Measurements from ENCODE around the gene TRPV2. TPM values are rescaled to one million over a fixed set of nuclear protein-coding genes. Genes with fewer than 3 reads are reported as not detected.

The TRPV2 gene
- polyA plus RNA-seq, 10 donors, result 3.9 to 7.2 (median 5.8) TPM

DNA sequence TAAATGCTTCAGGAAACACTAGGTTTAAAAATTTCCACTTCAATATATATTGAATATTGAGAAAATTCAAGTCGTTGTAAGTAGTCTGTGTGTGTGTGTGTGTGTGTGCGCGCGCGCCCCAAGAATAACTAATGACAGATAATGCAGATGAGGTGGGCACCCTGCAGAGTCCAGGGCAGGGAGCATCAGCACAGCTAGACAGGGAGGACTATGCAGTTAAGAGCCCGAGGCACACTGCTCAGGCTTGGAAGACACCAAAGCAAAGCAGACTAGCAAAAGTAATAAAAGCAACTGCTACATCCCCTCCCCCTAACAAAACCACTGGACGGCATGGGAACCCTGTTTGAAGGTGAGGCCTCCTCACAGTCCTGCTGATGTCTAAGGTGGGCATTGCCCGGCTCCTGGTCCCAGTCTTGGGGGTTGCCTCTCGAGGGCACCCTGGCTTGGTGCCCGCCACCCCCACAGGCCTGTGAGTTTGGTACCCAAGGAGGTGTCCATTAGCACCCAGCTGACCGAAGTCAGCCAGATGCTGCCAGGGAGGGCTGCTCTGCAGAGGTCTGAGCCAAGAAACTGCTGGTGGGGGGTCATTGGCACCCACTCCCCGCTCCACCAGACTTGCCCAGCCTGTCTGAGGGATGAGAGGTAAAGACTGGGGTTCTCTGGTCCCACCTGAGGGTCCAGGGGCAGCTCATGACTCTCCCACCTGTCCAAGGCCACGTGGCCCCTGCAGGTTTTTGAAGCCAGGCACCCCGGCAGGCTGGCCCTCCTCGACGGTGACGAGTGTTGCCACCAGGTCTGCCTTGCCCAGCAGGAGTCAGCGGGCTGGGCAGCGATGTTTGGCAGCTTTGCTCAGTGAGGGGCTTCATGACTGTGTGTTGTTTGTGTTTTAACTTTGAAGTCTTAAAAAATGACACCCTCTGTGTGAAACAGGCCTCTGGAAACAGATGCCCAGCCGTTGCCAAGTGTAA is 58.0 kb downstream of the TRPV2 start:
- no peak for DNase-seq

- no peak for DNase-seq
These were observed 58.8 kb downstream of the TRPV2 start for GRCh38 chr17:16474012-16474725.

- DNase-seq, result no peak
These were observed 59.9 kb downstream of the TRPV2 start for GRCh38 chr17:16475179-16475704.

- peak; percentile 71 to 90 (median 83) for DNase-seq
These were observed 61.9 kb downstream of the TRPV2 start for GRCh38 chr17:16477255-16477654.

DNA sequence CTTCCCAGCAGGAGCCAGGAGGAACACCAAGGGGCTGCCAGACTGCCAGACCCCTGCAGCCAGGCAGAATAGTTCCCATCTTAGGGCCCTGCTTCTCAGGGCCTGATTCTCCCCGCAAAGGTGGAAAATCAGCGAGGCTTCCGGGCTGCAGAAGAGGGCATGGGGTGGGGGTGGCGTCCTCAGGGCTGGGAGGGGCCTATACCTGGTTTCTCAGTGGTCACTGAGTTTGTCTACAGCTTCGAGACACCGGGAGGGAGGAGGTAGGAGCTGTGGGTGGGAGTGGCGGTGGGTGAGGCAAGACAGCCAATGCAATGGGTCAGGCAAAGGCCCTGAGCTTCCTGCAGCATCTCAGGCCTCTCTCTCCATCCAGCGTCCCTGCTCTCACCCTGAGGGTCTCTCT is 62.3 kb downstream of the TRPV2 start:
- DNase-seq, result no peak

DNA sequence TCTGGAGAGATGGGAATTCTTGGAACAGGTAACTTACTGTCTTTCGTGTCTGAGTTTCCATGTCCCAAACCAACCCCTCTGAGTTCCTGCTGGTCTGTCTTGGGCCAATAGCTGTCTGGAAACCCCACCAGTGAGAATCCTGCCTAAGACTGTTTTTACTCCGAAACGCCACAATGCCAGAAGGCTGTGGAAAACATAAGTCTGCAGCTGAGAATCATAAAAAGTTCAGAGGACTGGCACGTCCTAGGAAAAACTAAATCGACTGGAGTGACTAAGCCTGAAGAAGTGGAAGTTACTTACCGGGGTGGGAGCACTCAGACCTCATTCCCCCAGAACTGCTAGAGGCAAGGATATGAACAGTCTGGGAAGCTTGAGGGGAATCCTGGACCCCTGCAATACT is 63.3 kb downstream of the TRPV2 start:
- peak in 2 of 3 donors; percentile 78 to 91 for DNase-seq

GRCh38 chr17:16479264-16479663 is 63.9 kb downstream of the TRPV2 start:
- no peak for DNase-seq

DNA sequence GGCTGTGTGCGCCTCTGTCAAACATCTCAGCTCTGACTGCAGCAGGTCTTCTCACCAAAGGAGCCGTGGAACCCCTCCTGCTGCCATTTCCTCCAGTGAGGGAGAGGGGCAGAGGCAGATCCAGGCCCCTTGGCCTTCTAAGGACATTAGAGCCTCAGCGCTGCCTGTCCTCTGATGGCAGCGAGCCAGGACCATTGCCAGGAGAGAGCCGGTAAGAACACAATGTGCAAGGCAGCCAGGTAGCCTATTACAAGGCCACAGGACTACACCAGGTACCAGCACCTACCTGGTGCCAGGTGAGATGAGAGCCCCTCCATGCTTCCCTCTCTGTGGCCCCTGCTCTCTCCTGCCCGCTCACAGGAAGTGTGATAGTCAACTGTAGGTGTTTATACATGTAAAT is 65.6 kb downstream of the TRPV2 start:
- DNase-seq, result no peak

GRCh38 chr17:16482253-16482652 is 66.9 kb downstream of the TRPV2 start:
- DNase-seq, result no peak

DNA sequence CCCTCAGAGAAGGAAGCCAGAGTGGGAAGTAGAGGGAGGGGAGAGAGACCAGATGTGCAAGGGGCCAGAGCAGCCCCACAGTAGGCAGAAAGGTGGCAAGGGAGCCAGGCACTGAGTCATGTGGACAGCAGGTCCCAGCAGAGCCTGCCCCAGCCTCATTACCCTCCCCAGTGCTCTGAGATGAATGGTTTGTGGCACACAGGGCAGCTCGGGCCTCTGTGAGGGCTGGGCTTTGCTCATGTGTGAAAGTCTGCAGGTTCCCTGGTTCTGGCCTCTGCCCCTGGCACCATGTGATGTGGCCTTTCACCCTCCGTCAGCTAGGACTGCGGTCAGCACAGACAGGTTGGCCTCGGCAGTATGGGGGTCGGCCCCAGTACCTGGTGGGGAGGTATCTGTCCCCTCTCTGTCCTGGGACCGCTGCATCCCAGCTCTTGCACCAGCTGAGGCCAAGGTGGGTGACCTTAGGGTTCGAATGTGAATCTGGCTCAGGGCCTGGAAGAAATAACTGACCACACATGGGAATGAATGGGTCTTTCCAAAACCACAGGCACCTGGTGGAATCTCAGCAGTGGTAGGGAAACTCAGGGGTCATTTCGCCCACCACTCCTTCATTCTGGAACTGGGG is 67.8 kb downstream of the TRPV2 start:
- no peak for DNase-seq

DNA sequence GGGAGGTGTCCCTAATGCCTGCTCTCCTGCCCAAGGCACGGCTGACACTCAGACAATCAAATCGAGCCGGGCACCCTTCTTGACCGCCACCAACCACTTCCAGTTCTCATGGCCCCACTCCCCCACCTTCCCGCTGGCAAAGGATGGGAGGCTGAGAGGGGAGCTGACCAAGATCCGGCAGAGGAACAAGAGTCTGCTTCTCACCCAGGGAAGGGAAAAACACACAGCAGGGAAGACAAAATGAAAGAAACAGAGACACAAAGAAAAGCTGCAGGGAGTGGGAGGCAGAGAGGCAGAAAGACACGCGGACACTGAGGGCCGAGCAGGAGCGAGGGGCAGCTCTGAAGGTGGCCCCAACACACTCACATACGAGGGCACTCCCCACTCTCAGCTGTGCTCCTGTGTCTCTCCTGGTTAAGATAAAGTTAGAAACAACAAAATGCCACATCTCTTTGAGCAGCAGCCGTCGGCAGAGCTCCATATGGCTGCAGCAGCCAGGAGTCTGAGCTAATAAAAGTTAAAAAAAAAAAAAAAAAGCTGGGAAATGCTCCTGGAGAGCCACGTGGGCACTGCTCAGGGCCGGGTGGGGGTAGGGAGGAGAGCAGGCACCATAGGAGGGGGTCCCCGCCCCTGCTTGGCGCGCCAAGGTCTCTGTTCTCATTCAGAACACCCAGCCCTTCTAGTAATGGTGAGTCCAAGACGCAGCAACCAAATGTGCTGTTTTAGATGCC is 69.2 kb downstream of the TRPV2 start:
- DNase-seq, result peak in 1 of 3 donors; percentile 69

Other genes with a start within 250 kb of the TRPV2 start
- 10 to 100 TPM; 49.3 to 76.5 (median 58.8) TPM for gene NCOR1, start 200.0 kb upstream of the TRPV2 start, polyA plus RNA-seq (ENCODE audit: insufficient read length in 10 of 10)
- gene PIGL, start 198.4 kb upstream of the TRPV2 start, polyA plus RNA-seq (ENCODE audit: insufficient read length in 10 of 10), result 10 to 100 TPM; 11.4 to 28.1 (median 14.2) TPM
- gene CENPV, start 62.1 kb upstream of the TRPV2 start, polyA plus RNA-seq (ENCODE audit: insufficient read length in 10 of 10), result 10 to 100 TPM; 30.1 to 43.9 (median 35.4) TPM
- gene UBB, start 34.5 kb upstream of the TRPV2 start, polyA plus RNA-seq (ENCODE audit: insufficient read length in 10 of 10), result 1,000 to 10,000 TPM; 1,268 to 1,908 (median 1,503) TPM
- 1 to 10 TPM; 5.8 to 9.3 (median 6.7) TPM for gene LRRC75A, start 76.6 kb downstream of the TRPV2 start, polyA plus RNA-seq (ENCODE audit: insufficient read length in 10 of 10)
- gene ZNF287, start 153.6 kb downstream of the TRPV2 start, polyA plus RNA-seq (ENCODE audit: insufficient read length in 10 of 10), result 1 to 10 TPM; 4.4 to 6.6 (median 5.7) TPM
- gene ZNF624, start 238.3 kb downstream of the TRPV2 start, polyA plus RNA-seq (ENCODE audit: insufficient read length in 10 of 10), result 1 to 10 TPM; 5.8 to 9.4 (median 7.3) TPM

All from muscle of back (tissue), 11 donors.